Measurements from ENCODE around the gene TTC29. TPM values are rescaled to one million over a fixed set of nuclear protein-coding genes. Genes with fewer than 3 reads are reported as not detected.

TTC29 gene
- polyA plus RNA-seq, 1 of the 3 experiments (the other 2 are of a cell fraction): not detected

- H3K27ac ChIP-seq (ENCODE audit: low read depth in 2 of 2, low read length in 1 of 2): no peak overlapping the region
- H3K9ac ChIP-seq: no peak overlapping the region
- H3K27me3 ChIP-seq (ENCODE audit: insufficient read depth): no peaks in the 10 kb centered on the region
- H2AFZ ChIP-seq (ENCODE audit: low read depth): no peak overlapping the region
- TF ChIP-seq NRF1 (IDR thresholded peaks at IDR 0.05; ENCODE audit: low read depth, low read length) (no peak), EZH2phosphoT487 (IDR thresholded peaks at IDR 0.05; ENCODE audit: borderline replicate concordance, low read depth) (no peak), JUND (IDR thresholded peaks at IDR 0.05) (no peak), CHD2 (IDR thresholded peaks at IDR 0.05; ENCODE audit: low read length, partially characterized antibody) (no peak), FOXJ3 (CRISPR knock-in tag; IDR thresholded peaks at IDR 0.05) (no peak), MXI1 (IDR thresholded peaks at IDR 0.05; ENCODE audit: low read depth, low read length) (no peak), POLR2AphosphoS5 (IDR thresholded peaks at IDR 0.05; ENCODE audit: low read depth, low read length) (no peak), YY1 (IDR thresholded peaks at IDR 0.05; ENCODE audit: low read depth) (no peak)
- TF ChIP-seq, protein P1, sequence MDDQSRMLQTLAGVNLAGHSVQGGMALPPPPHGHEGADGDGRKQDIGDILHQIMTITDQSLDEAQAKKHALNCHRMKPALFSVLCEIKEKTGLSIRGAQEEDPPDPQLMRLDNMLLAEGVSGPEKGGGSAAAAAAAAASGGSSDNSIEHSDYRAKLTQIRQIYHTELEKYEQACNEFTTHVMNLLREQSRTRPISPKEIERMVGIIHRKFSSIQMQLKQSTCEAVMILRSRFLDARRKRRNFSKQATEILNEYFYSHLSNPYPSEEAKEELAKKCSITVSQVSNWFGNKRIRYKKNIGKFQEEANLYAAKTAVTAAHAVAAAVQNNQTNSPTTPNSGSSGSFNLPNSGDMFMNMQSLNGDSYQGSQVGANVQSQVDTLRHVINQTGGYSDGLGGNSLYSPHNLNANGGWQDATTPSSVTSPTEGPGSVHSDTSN (IDR thresholded peaks at IDR 0.05): no peak
- no peaks in the 10 kb centered on the region for H3K9me3 ChIP-seq
- H3K36me3 ChIP-seq (replicated peaks in 1 of 2; ENCODE audit: control insufficient read depth in 1 of 2, insufficient read depth in 2 of 2, low read length in 1 of 2): no peaks in the 10 kb centered on the region
- no peak overlapping the region for H3K4me2 ChIP-seq
- H3F3A ChIP-seq (replicated peaks; ENCODE audit: insufficient read depth): no peaks in the 10 kb centered on the region
- no peak for DNase-seq
- no peaks in the 10 kb centered on the region for H4K20me1 ChIP-seq (ENCODE audit: insufficient read depth)
- no peaks in the 10 kb centered on the region for H3K79me2 ChIP-seq (ENCODE audit: insufficient read depth)
- H3K4me1 ChIP-seq (ENCODE audit: control insufficient read depth in 1 of 2, insufficient read depth in 2 of 2, low read depth in 1 of 2, low read length in 1 of 2): no peaks in the 10 kb centered on the region
- no peaks in the 10 kb centered on the region for H3K9me2 ChIP-seq
- CTCF ChIA-PET: interaction anchor here (1.6 kb wide), 1 partner anchor 10 kb away, joined by 5 read pairs; no protein-coding TSS in a partner anchor
- POLR2A ChIA-PET: no interaction called here
- no peak overlapping the region for H3K4me3 ChIP-seq (ENCODE audit: low read depth in 2 of 2, low read length in 1 of 2)
- 30% methylated on average over 2 of the region's 2 CpGs for WGBS (ENCODE audit: low lambda C conversion rate)
These were observed 7.2 kb upstream of the TTC29 start for GRCh38 chr4:146952896-146953295.

DNA sequence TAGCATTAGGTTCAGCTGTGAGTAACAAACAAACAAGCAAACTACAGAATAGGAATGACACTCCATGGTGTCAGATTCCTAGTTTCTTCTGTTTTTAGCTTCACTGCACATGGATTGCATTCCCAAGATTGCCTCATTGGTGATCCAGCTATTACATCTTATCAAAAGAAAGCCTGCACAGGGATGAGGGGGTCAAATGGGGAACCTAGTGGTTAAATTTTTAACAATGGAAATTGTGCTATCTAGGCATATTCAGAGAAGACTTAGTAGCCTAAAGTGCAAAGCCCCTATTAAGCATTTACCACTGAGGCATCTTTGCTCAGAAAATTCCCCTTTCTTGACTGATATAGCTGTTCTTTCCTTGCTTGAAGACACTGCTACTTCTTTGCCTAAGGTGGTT lies 3.9 kb upstream of the TTC29 start:
- H3K9me3 ChIP-seq: no peaks in the 10 kb centered on the region
- no peak overlapping the region for H3K4me3 ChIP-seq (ENCODE audit: low read depth in 2 of 2, low read length in 1 of 2)

More for the DNA sequence above, 3.9 kb upstream of the TTC29 start:
- H2AFZ ChIP-seq (ENCODE audit: low read depth): no peak overlapping the region
- no peaks in the 10 kb centered on the region for H3K79me2 ChIP-seq (ENCODE audit: insufficient read depth)
- H3F3A ChIP-seq (replicated peaks; ENCODE audit: insufficient read depth): peaks cover 5% of the 10 kb centered on the region
- no peaks in the 10 kb centered on the region for H4K20me1 ChIP-seq (ENCODE audit: insufficient read depth)
- DNase-seq: no peak
- no peaks in the 10 kb centered on the region for H3K27me3 ChIP-seq (ENCODE audit: insufficient read depth)
- CTCF ChIA-PET: interaction anchor here (0.7 kb wide), 1 partner anchor 47 kb away, joined by 3 read pairs; no protein-coding TSS in a partner anchor
- POLR2A ChIA-PET: no interaction called here
- no peaks in the 10 kb centered on the region for H3K9me2 ChIP-seq
- H3K4me1 ChIP-seq (ENCODE audit: control insufficient read depth in 1 of 2, insufficient read depth in 2 of 2, low read depth in 1 of 2, low read length in 1 of 2): peaks cover 0 to 6% of the 10 kb centered on the region in 2 experiments; a peak in 2 of 4 replicates
- TF ChIP-seq FOXJ3 (CRISPR knock-in tag; IDR thresholded peaks at IDR 0.05): no peak
- TF ChIP-seq CHD2 (IDR thresholded peaks at IDR 0.05; ENCODE audit: low read length, partially characterized antibody): no peak
- TF ChIP-seq, protein P1 (IDR thresholded peaks at IDR 0.05): no peak
- TF ChIP-seq, protein P2, sequence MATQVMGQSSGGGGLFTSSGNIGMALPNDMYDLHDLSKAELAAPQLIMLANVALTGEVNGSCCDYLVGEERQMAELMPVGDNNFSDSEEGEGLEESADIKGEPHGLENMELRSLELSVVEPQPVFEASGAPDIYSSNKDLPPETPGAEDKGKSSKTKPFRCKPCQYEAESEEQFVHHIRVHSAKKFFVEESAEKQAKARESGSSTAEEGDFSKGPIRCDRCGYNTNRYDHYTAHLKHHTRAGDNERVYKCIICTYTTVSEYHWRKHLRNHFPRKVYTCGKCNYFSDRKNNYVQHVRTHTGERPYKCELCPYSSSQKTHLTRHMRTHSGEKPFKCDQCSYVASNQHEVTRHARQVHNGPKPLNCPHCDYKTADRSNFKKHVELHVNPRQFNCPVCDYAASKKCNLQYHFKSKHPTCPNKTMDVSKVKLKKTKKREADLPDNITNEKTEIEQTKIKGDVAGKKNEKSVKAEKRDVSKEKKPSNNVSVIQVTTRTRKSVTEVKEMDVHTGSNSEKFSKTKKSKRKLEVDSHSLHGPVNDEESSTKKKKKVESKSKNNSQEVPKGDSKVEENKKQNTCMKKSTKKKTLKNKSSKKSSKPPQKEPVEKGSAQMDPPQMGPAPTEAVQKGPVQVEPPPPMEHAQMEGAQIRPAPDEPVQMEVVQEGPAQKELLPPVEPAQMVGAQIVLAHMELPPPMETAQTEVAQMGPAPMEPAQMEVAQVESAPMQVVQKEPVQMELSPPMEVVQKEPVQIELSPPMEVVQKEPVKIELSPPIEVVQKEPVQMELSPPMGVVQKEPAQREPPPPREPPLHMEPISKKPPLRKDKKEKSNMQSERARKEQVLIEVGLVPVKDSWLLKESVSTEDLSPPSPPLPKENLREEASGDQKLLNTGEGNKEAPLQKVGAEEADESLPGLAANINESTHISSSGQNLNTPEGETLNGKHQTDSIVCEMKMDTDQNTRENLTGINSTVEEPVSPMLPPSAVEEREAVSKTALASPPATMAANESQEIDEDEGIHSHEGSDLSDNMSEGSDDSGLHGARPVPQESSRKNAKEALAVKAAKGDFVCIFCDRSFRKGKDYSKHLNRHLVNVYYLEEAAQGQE (IDR thresholded peaks at IDR 0.05; ENCODE audit: low read depth, low read length): no peak
- TF ChIP-seq, protein P3, sequence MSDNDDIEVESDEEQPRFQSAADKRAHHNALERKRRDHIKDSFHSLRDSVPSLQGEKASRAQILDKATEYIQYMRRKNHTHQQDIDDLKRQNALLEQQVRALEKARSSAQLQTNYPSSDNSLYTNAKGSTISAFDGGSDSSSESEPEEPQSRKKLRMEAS (IDR thresholded peaks at IDR 0.05; ENCODE audit: low read depth): no peak
- no peak for TF ChIP-seq RAD21 (IDR thresholded peaks at IDR 0.05; ENCODE audit: low read length)
- TF ChIP-seq EP300 (IDR thresholded peaks at IDR 0.05; ENCODE audit: borderline replicate concordance in 1 of 2, low read depth in 1 of 2, low read length in 1 of 2): no peak
- no peak for TF ChIP-seq POLR2AphosphoS5 (IDR thresholded peaks at IDR 0.05; ENCODE audit: low read depth, low read length)
- no peak for TF ChIP-seq NFIC (IDR thresholded peaks at IDR 0.05; ENCODE audit: borderline replicate concordance)
- H3K36me3 ChIP-seq (replicated peaks in 1 of 2; ENCODE audit: control insufficient read depth in 1 of 2, insufficient read depth in 2 of 2, low read length in 1 of 2): no peaks in the 10 kb centered on the region
- H3K27ac ChIP-seq (ENCODE audit: low read depth in 2 of 2, low read length in 1 of 2): no peak overlapping the region
- H3K9ac ChIP-seq: no peak overlapping the region
- H3K4me2 ChIP-seq: no peak overlapping the region

Data from SK-N-SH (cell line).